B cell (primary cell): ENCODE results near the gene SH3BGR. TPM values are rescaled to one million over a fixed set of nuclear protein-coding genes. Genes with fewer than 3 reads are reported as not detected.

Experiments
- ATAC-seq: fragments of 200-7000 bp; cut with Tn5 transposase; one replicate; pipeline ENCODE4 v1.10.0; 2021; ENCODE audit warnings: low read depth, mild to moderate bottlenecking, moderate number of reproducible peaks, moderate library complexity
- CTCF ChIA-PET: fragments of 350-600 bp; sonication (Branson Sonifier 250); formaldehyde crosslinking; loops from one replicate; lab custom pipeline; 2021; ENCODE audit warnings: antibody characterized with exemption, inconsistent platforms; lab: Charles Lee
- POLR2A ChIA-PET: fragments of 350-600 bp; sonication (Branson Sonifier 250); formaldehyde crosslinking; loops from one replicate; lab custom pipeline; 2021; ENCODE audit warnings: antibody characterized with exemption; lab: Charles Lee
- DNase-seq: peaks from one replicate; pipeline ENCODE4 v3.0.0; 2013
- H2AFZ ChIP-seq: 2 replicates; pipeline ENCODE4 v1.6.1; 2012; ENCODE audit warnings: mild to moderate bottlenecking, low read depth, low read length; ENCODE audit not compliant: insufficient read depth, poor library complexity, severe bottlenecking
- H3K27ac ChIP-seq, 2 donors: 1 replicate in 1 of 2; 2 replicates in 1 of 2; pipeline ENCODE4 v1.5.1; 2012 to 2013; ENCODE audit warnings: low read length in 2 of 2, mild to moderate bottlenecking in 2 of 2, moderate library complexity in 1 of 2
- H3K27me3 ChIP-seq, 4 experiments: fragments of 200-600 bp in 1 of 4; sonication (generic) in 1 of 4; replicated peaks in 1 of 4; 1 replicate in 2 of 4; 2 replicates in 2 of 4; pipeline versions ENCODE4 v1.6.1 to v1.7.0; 2013 to 2016; ENCODE audit warnings: low read length in 3 of 4, mild to moderate bottlenecking in 2 of 4, mixed read lengths in 1 of 4, moderate library complexity in 1 of 4; ENCODE audit not compliant: insufficient read depth in 4 of 4, control insufficient read depth in 3 of 4; ENCODE audit errors: control extremely low read depth in 1 of 4
- H3K36me3 ChIP-seq, 2 experiments: replicated peaks in 1 of 2; 1 replicate in 1 of 2; 2 replicates in 1 of 2; pipeline versions ENCODE4 v1.6.1 to v1.7.1; 2013; ENCODE audit warnings: low read length in 1 of 2; ENCODE audit not compliant: insufficient read depth in 2 of 2, control insufficient read depth in 1 of 2; ENCODE audit errors: control extremely low read depth in 1 of 2, extremely low read depth in 1 of 2
- H3K4me1 ChIP-seq, 2 donors: fragments of 200-600 bp in 1 of 2; sonication (generic) in 1 of 2; 1 replicate in 1 of 2; 2 replicates in 1 of 2; pipeline versions ENCODE4 v1.5.1 to v1.6.1; 2013 to 2017; ENCODE audit warnings: low read length in 2 of 2; ENCODE audit not compliant: control insufficient read depth in 2 of 2, insufficient read depth in 2 of 2
- H3K4me2 ChIP-seq: replicated peaks from 2 replicates; pipeline ENCODE3; 2012; ENCODE audit warnings: mild to moderate bottlenecking, low read depth, low read length; ENCODE audit not compliant: poor library complexity, severe bottlenecking
- H3K4me3 ChIP-seq, 5 experiments: fragments of 200-600 bp in 1 of 5; sonication (generic) in 1 of 5; 1 replicate in 3 of 5; 2 replicates in 2 of 5; pipeline versions ENCODE4 v1.5.1 to v1.7.0; 2011 to 2016; ENCODE audit warnings: low read length in 4 of 5, mild to moderate bottlenecking in 4 of 5, low read depth in 2 of 5, control low read depth in 1 of 5, moderate library complexity in 1 of 5; ENCODE audit not compliant: insufficient read depth in 1 of 5; ENCODE audit errors: control extremely low read depth in 1 of 5, extremely low read depth in 1 of 5
- H3K79me2 ChIP-seq: fragments of 200-600 bp; sonication (generic); one replicate; pipeline ENCODE4 v1.6.0; 2016; ENCODE audit warnings: low read length; ENCODE audit not compliant: control insufficient read depth, insufficient read depth
- H3K9ac ChIP-seq: fragments of 200-600 bp; sonication (generic); 2 replicates; pipeline ENCODE4 v1.6.1; 2017; ENCODE audit warnings: mild to moderate bottlenecking, low read length, moderate library complexity
- H3K9me3 ChIP-seq, 3 donors: one replicate each; pipeline versions ENCODE4 v1.6.1 to v1.7.1; 2013; ENCODE audit warnings: low read length in 2 of 3; ENCODE audit not compliant: control insufficient read depth in 2 of 3, insufficient read depth in 1 of 3; ENCODE audit errors: control extremely low read depth in 1 of 3
- H4K20me1 ChIP-seq: 2 replicates; pipeline ENCODE4 v1.6.0; 2012; ENCODE audit warnings: mild to moderate bottlenecking, low read length; ENCODE audit not compliant: insufficient read depth, control insufficient read depth, poor library complexity, severe bottlenecking
- H3K27ac Mint-ChIP-seq: one replicate; pipeline ENCODE4 v1.8.0; 2021; ENCODE audit warnings: mixed read lengths
- H3K27me3 Mint-ChIP-seq: one replicate; pipeline ENCODE4 v1.8.0; 2021; ENCODE audit warnings: mixed read lengths
- H3K4me1 Mint-ChIP-seq: one replicate; pipeline ENCODE4 v1.8.0; 2021; ENCODE audit warnings: mixed read lengths
- H3K4me3 Mint-ChIP-seq: one replicate; pipeline ENCODE4 v1.8.0; 2021; ENCODE audit warnings: mixed read lengths
- H3K9me3 Mint-ChIP-seq: one replicate; pipeline ENCODE4 v1.8.0; 2022; ENCODE audit warnings: mixed read lengths; ENCODE audit not compliant: insufficient read depth
- EZH2 ChIP-seq: IDR thresholded peaks from 2 replicates; pipeline ENCODE4 v1.6.1; 2012; ENCODE audit warnings: borderline replicate concordance, low read depth, mild to moderate bottlenecking, moderate library complexity, low read length; ENCODE audit not compliant: insufficient read depth, poor library complexity, severe bottlenecking
- WGBS: methylation state at CpG from one replicate; pipeline ENCODE4 v1.1.5; 2013; ENCODE audit warnings: missing lambda C conversion rate; ENCODE audit not compliant: insufficient coverage; 5-methylcytosine and 5-hydroxymethylcytosine counted together
- intact Hi-C: fragments of 100-400 bp; cut with micrococcal nuclease; formaldehyde crosslinking; loops from one replicate; pipeline ENCODE4 v1.10.0; 2022
- polyA plus RNA-seq: library from polyadenylated mRNA; depleted of rRNA; stranded (reverse); fragments of >200 nt; gene quantifications from 2 replicates; pipeline ENCODE4 v1.2.3, GENCODE V29; 2012
- total RNA-seq, 2 donors: library from RNA; stranded (reverse); fragments of 120-200 nt in 1 of 2; gene quantifications; 1 replicate in 1 of 2; 2 replicates in 1 of 2; pipeline versions ENCODE4 v1.2.3 to v1.2.4, GENCODE V29; 2013 to 2022
- TF ChIP-seq, protein P1 (sequence below): fragments of 200-600 bp; IDR thresholded peaks from one replicate; pipeline ENCODE4 v1.8.0; 2022; ENCODE audit warnings: antibody characterized with exemption, mild to moderate bottlenecking

The SH3BGR gene
- total and polyA plus RNA-seq, 2 donors (not counting 1 experiment from before 2014, with no cell fraction given), result 0.21 to 1.7 TPM

DNA sequence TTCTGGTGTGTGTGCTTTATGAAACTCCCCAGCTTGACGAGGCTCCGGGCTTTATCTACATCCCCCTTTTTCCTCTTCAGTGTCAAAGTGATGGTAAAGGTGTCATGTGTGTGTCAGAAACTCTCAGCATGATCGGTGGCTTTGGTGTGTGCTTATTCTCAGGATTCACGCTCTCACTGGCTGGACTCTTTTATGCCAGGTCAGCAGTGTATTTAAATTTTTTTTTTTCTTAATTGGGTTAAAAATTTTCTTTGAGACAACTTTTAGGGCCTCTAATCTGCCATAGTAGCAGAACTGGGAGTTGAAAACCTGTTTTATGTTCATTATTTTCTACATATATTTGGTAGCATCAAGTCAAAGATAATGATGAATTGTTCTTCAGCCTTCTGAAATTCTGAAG lies 21.0 kb downstream of the SH3BGR start:
- H3K27ac ChIP-seq, result no peak overlapping the region
- no peaks in the 10 kb centered on the region for H3K9me3 Mint-ChIP-seq

DNA sequence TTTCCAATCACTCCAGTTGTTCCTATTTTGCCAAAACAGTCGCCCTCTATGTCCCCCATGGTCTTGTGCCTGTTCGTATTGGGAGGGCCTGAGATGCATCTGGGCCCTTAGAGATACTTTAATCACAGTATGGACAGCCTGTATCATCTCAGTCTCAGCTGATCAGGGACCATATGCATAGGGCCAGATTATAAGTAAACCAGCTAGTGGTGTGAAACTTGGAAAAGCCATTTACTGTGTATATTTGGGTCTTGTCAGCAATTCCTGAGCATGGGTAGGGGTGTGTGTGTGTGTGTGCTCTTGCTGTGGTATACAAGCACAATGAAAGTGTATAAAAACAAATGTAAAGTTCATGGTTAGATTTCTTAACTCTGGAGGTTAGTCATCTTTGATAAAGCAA lies 22.8 kb downstream of the SH3BGR start:
- POLR2A ChIA-PET, result no interaction called here
- no peaks in the 10 kb centered on the region for H3K9me3 Mint-ChIP-seq
- DNase-seq (no peak), ATAC-seq (no peak)
- H3K27me3 ChIP-seq, result no peaks in the 10 kb centered on the region
- no peaks in the 10 kb centered on the region for H3K9me3 ChIP-seq
- H3K4me3 ChIP-seq, result no peak overlapping the region
- H3K27ac Mint-ChIP-seq, result no peak overlapping the region
- TF ChIP-seq, protein P1, sequence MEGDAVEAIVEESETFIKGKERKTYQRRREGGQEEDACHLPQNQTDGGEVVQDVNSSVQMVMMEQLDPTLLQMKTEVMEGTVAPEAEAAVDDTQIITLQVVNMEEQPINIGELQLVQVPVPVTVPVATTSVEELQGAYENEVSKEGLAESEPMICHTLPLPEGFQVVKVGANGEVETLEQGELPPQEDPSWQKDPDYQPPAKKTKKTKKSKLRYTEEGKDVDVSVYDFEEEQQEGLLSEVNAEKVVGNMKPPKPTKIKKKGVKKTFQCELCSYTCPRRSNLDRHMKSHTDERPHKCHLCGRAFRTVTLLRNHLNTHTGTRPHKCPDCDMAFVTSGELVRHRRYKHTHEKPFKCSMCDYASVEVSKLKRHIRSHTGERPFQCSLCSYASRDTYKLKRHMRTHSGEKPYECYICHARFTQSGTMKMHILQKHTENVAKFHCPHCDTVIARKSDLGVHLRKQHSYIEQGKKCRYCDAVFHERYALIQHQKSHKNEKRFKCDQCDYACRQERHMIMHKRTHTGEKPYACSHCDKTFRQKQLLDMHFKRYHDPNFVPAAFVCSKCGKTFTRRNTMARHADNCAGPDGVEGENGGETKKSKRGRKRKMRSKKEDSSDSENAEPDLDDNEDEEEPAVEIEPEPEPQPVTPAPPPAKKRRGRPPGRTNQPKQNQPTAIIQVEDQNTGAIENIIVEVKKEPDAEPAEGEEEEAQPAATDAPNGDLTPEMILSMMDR, result no peak
- TF ChIP-seq EZH2, result no peak
- H3K27ac ChIP-seq, result no peak overlapping the region
- H3K79me2 ChIP-seq, result no peaks in the 10 kb centered on the region
- no peak overlapping the region for H3K4me3 Mint-ChIP-seq
- H3K4me1 Mint-ChIP-seq, result no peaks in the 10 kb centered on the region
- no peak overlapping the region for H2AFZ ChIP-seq
- H3K4me1 ChIP-seq, result no peaks in the 10 kb centered on the region
- no peak overlapping the region for H3K9ac ChIP-seq
- H3K36me3 ChIP-seq, result no peaks in the 10 kb centered on the region
- intact Hi-C loops, result no loop called here
- no peaks in the 10 kb centered on the region for H4K20me1 ChIP-seq
- CTCF ChIA-PET, result no interaction called here
- H3K4me2 ChIP-seq, result no peak overlapping the region
- 83% methylated on average over 2 of the region's 2 CpGs for WGBS
- H3K27me3 Mint-ChIP-seq, result no peaks in the 10 kb centered on the region

More for the DNA sequence above, 21.0 kb downstream of the SH3BGR start:
- Histone ChIP-seq H3K79me2 (no peaks in the 10 kb centered on the region), H3K27me3 (no peaks in the 10 kb centered on the region), H3K9ac (no peak overlapping the region), H3K36me3 (no peaks in the 10 kb centered on the region), H3K4me3 (no peak overlapping the region), H2AFZ (no peak overlapping the region), H3K9me3 (no peaks in the 10 kb centered on the region), H3K4me1 (no peaks in the 10 kb centered on the region), H3K4me2 (no peak overlapping the region), H4K20me1 (no peaks in the 10 kb centered on the region)
- ChIA-PET POLR2A (no interaction called here), CTCF (no interaction called here)
- Mint-ChIP-seq H3K4me3 (no peak overlapping the region), H3K27me3 (no peaks in the 10 kb centered on the region), H3K27ac (no peak overlapping the region), H3K4me1 (no peaks in the 10 kb centered on the region)
- DNase-seq, result no peak
- intact Hi-C loops, result no loop called here
- no peak for TF ChIP-seq EZH2
- TF ChIP-seq, protein P1, result no peak
- ATAC-seq, result no peak
- no CpG with 5 or more reads among the region's 4 CpGs for WGBS
